Measurements from ENCODE around the gene PCNA.

PCNA gene

GRCh38 chr20:5150226-5151076, 30.7 kb upstream of the PCNA start:
- H3K36me3 Mint-ChIP-seq (ENCODE audit: low read depth) = peaks cover 7% of the 10 kb centered on the region
- H3K27ac Mint-ChIP-seq = no peak overlapping the region
- H3K4me1 Mint-ChIP-seq (ENCODE audit: low read depth) = peaks cover 32% of the 10 kb centered on the region
- H3K27me3 Mint-ChIP-seq (ENCODE audit: low read depth) = no peaks in the 10 kb centered on the region
- no peak overlapping the region for H3K4me3 Mint-ChIP-seq
- no peak for DNase-seq (ENCODE audit: low spot score)
- no peaks in the 10 kb centered on the region for H3K9me3 Mint-ChIP-seq

- Mint-ChIP-seq H3K27me3 (ENCODE audit: low read depth) (no peaks in the 10 kb centered on the region), H3K27ac (no peak overlapping the region), H3K4me3 (no peak overlapping the region), H3K36me3 (ENCODE audit: low read depth) (peaks cover 9% of the 10 kb centered on the region), H3K9me3 (no peaks in the 10 kb centered on the region), H3K4me1 (ENCODE audit: low read depth) (peaks cover 34% of the 10 kb centered on the region)
- no peak for DNase-seq (ENCODE audit: low spot score)
Measured at GRCh38 chr20:5149892-5150225, 30.1 kb upstream of the PCNA start.

- H3K4me3 Mint-ChIP-seq = no peak overlapping the region
- no peak for DNase-seq (ENCODE audit: low spot score)
- H3K9me3 Mint-ChIP-seq = no peaks in the 10 kb centered on the region
- peaks cover 31% of the 10 kb centered on the region for H3K4me1 Mint-ChIP-seq (ENCODE audit: low read depth)
- peaks cover 7% of the 10 kb centered on the region for H3K36me3 Mint-ChIP-seq (ENCODE audit: low read depth)
- H3K27ac Mint-ChIP-seq = no peak overlapping the region
- H3K27me3 Mint-ChIP-seq (ENCODE audit: low read depth) = no peaks in the 10 kb centered on the region
Measured at GRCh38 chr20:5148581-5148980, 28.8 kb upstream of the PCNA start.

GRCh38 chr20:5146871-5147592, 27.3 kb upstream of the PCNA start:
- H3K4me3 Mint-ChIP-seq = no peak overlapping the region
- H3K9me3 Mint-ChIP-seq = no peaks in the 10 kb centered on the region
- DNase-seq (ENCODE audit: low spot score) = no peak
- H3K4me1 Mint-ChIP-seq (ENCODE audit: low read depth) = peaks cover 26% of the 10 kb centered on the region
- H3K27me3 Mint-ChIP-seq (ENCODE audit: low read depth) = no peaks in the 10 kb centered on the region
- no peak overlapping the region for H3K27ac Mint-ChIP-seq
- peaks cover 4% of the 10 kb centered on the region for H3K36me3 Mint-ChIP-seq (ENCODE audit: low read depth)

- Mint-ChIP-seq H3K27ac (peak overlapping the region; percentile 10), H3K9me3 (no peaks in the 10 kb centered on the region), H3K27me3 (ENCODE audit: low read depth) (no peaks in the 10 kb centered on the region), H3K4me1 (ENCODE audit: low read depth) (peaks cover 25% of the 10 kb centered on the region), H3K36me3 (ENCODE audit: low read depth) (peaks cover 3% of the 10 kb centered on the region), H3K4me3 (no peak overlapping the region)
- DNase-seq (ENCODE audit: low spot score) = no peak
Measured at GRCh38 chr20:5146099-5146668, 26.4 kb upstream of the PCNA start.

GRCh38 chr20:5145365-5146098, 25.8 kb upstream of the PCNA start:
- no peak for DNase-seq (ENCODE audit: low spot score)
- H3K4me1 Mint-ChIP-seq (ENCODE audit: low read depth) = peaks cover 25% of the 10 kb centered on the region

GRCh38 chr20:5143851-5144250, 24.1 kb upstream of the PCNA start:
- Mint-ChIP-seq H3K4me1 (ENCODE audit: low read depth) (peaks cover 25% of the 10 kb centered on the region), H3K36me3 (ENCODE audit: low read depth) (peaks cover 5% of the 10 kb centered on the region), H3K27ac (no peak overlapping the region), H3K4me3 (no peak overlapping the region), H3K9me3 (no peaks in the 10 kb centered on the region), H3K27me3 (ENCODE audit: low read depth) (no peaks in the 10 kb centered on the region)
- DNase-seq (ENCODE audit: low spot score) = no peak

More at GRCh38 chr20:5145365-5146098, 25.8 kb upstream of the PCNA start:
- Mint-ChIP-seq H3K36me3 (ENCODE audit: low read depth) (peaks cover 3% of the 10 kb centered on the region), H3K27ac (no peak overlapping the region), H3K4me3 (no peak overlapping the region), H3K9me3 (no peaks in the 10 kb centered on the region), H3K27me3 (ENCODE audit: low read depth) (no peaks in the 10 kb centered on the region)

- H3K27ac Mint-ChIP-seq = no peak overlapping the region
- no peaks in the 10 kb centered on the region for H3K9me3 Mint-ChIP-seq
- no peaks in the 10 kb centered on the region for H3K27me3 Mint-ChIP-seq (ENCODE audit: low read depth)
- no peak for DNase-seq (ENCODE audit: low spot score)
- no peak overlapping the region for H3K4me3 Mint-ChIP-seq
- peaks cover 11% of the 10 kb centered on the region for H3K4me1 Mint-ChIP-seq (ENCODE audit: low read depth)
- H3K36me3 Mint-ChIP-seq (ENCODE audit: low read depth) = peaks cover 10% of the 10 kb centered on the region
Measured at GRCh38 chr20:5141615-5142014, 21.9 kb upstream of the PCNA start.

- H3K4me3 Mint-ChIP-seq = no peak overlapping the region
- no peaks in the 10 kb centered on the region for H3K9me3 Mint-ChIP-seq
- peaks cover under 1% of the 10 kb centered on the region for H3K4me1 Mint-ChIP-seq (ENCODE audit: low read depth)
- H3K27me3 Mint-ChIP-seq (ENCODE audit: low read depth) = no peaks in the 10 kb centered on the region
- H3K27ac Mint-ChIP-seq = no peak overlapping the region
- DNase-seq (ENCODE audit: low spot score) = no peak
- H3K36me3 Mint-ChIP-seq (ENCODE audit: low read depth) = peaks cover 6% of the 10 kb centered on the region
Measured at GRCh38 chr20:5140195-5140594, 20.4 kb upstream of the PCNA start.

GRCh38 chr20:5136096-5136495, 16.3 kb upstream of the PCNA start:
- no peak overlapping the region for H3K4me3 Mint-ChIP-seq
- H3K27me3 Mint-ChIP-seq (ENCODE audit: low read depth) = no peaks in the 10 kb centered on the region
- no peak overlapping the region for H3K27ac Mint-ChIP-seq
- no peaks in the 10 kb centered on the region for H3K9me3 Mint-ChIP-seq
- peaks cover 6% of the 10 kb centered on the region for H3K36me3 Mint-ChIP-seq (ENCODE audit: low read depth)
- no peak for DNase-seq (ENCODE audit: low spot score)
- peaks cover 5% of the 10 kb centered on the region for H3K4me1 Mint-ChIP-seq (ENCODE audit: low read depth)

- H3K27me3 Mint-ChIP-seq (ENCODE audit: low read depth) = no peaks in the 10 kb centered on the region
- no peak overlapping the region for H3K4me3 Mint-ChIP-seq
- DNase-seq (ENCODE audit: low spot score) = no peak
- no peak overlapping the region for H3K27ac Mint-ChIP-seq
- H3K36me3 Mint-ChIP-seq (ENCODE audit: low read depth) = peaks cover 6% of the 10 kb centered on the region
- H3K4me1 Mint-ChIP-seq (ENCODE audit: low read depth) = peaks cover 6% of the 10 kb centered on the region
- no peaks in the 10 kb centered on the region for H3K9me3 Mint-ChIP-seq
Measured at GRCh38 chr20:5135363-5136012, 15.7 kb upstream of the PCNA start.

- peaks cover 5% of the 10 kb centered on the region for H3K36me3 Mint-ChIP-seq (ENCODE audit: low read depth)
- H3K4me1 Mint-ChIP-seq (ENCODE audit: low read depth) = peaks cover 6% of the 10 kb centered on the region
- no peak for DNase-seq (ENCODE audit: low spot score)
- no peaks in the 10 kb centered on the region for H3K27me3 Mint-ChIP-seq (ENCODE audit: low read depth)
- no peaks in the 10 kb centered on the region for H3K9me3 Mint-ChIP-seq
- no peak overlapping the region for H3K4me3 Mint-ChIP-seq
- no peak overlapping the region for H3K27ac Mint-ChIP-seq
Measured at GRCh38 chr20:5133998-5134397, 14.2 kb upstream of the PCNA start.

- peak overlapping the region; percentile 2 for H3K27ac Mint-ChIP-seq
- DNase-seq (ENCODE audit: low spot score) = no peak
- H3K27me3 Mint-ChIP-seq (ENCODE audit: low read depth) = no peaks in the 10 kb centered on the region
- H3K4me3 Mint-ChIP-seq = peak overlapping the region; percentile 1
- peaks cover 7% of the 10 kb centered on the region for H3K36me3 Mint-ChIP-seq (ENCODE audit: low read depth)
- no peaks in the 10 kb centered on the region for H3K9me3 Mint-ChIP-seq
- peaks cover 20% of the 10 kb centered on the region for H3K4me1 Mint-ChIP-seq (ENCODE audit: low read depth)
Measured at GRCh38 chr20:5131502-5131901, 11.7 kb upstream of the PCNA start.

All from T-helper 2 cell treated with Interferon-gamma antibody and Interleukin-4, amounts not matched to agents 5 μg/mL and 100 μg/mL, for 36 hours (primary cell).